ENCODE data around the gene ZSWIM1. TPM values are rescaled to one million over a fixed set of nuclear protein-coding genes. Genes with fewer than 3 reads are reported as not detected.

Gene ZSWIM1
- total and polyA plus RNA-seq, 2 of the 13 experiments (the other 11 are each of a cell fraction or from before 2014, with no cell fraction given): 9.5 to 11.7 TPM

DNA sequence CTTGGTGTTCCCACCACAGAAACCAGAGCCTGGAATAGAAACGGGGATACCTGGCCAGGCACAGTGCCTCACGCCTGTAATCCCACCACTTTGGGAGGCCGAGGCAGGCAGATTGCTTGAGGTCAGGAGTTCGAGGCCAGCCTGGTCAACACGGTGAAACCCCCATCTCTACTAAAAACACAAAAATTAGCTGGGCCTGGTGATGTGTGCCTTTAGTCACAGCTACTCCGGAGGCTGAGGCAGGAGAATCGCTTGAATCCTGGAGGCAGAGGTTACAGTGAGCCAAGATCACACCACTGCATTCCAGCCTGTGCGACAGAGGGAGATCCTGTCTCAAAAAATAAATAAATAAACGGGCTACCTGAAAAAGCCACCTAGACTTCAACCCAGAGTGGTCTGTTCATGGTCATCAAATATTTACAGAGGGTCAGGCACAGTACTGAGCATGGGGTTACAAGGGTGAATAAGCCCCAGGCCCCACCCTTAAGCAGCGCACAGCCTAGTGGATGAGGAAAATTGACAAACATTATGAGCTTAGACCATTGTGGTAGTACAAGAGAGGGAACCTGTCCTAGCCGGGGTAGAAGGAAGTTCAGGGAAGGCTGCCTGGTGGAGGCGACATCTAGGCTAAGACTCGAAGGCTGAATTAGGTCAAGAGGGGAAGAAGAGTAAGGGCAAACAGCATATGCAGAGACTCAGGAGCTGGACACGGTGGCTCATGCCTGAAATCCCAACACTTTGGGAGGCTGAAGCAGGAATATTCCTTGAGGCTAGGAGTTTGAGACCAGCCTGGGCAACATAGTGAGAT lies 46.2 kb downstream of the ZSWIM1 start (continued):
- TF ChIP-seq, protein P1, sequence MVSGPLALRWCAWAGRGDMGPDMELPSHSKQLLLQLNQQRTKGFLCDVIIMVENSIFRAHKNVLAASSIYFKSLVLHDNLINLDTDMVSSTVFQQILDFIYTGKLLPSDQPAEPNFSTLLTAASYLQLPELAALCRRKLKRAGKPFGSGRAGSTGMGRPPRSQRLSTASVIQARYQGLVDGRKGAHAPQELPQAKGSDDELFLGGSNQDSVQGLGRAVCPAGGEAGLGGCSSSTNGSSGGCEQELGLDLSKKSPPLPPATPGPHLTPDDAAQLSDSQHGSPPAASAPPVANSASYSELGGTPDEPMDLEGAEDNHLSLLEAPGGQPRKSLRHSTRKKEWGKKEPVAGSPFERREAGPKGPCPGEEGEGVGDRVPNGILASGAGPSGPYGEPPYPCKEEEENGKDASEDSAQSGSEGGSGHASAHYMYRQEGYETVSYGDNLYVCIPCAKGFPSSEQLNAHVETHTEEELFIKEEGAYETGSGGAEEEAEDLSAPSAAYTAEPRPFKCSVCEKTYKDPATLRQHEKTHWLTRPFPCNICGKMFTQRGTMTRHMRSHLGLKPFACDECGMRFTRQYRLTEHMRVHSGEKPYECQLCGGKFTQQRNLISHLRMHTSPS (CRISPR knock-in tag; IDR thresholded peaks at IDR 0.05; ENCODE audit: low read depth): peak; percentile 52; the same call in 1 of the 2 replicates
- TF ChIP-seq TBX2 (CRISPR knock-in tag; IDR thresholded peaks at IDR 0.05; ENCODE audit: borderline replicate concordance): peak; percentile 95
- no peak for TF ChIP-seq FIP1L1 (IDR thresholded peaks at IDR 0.05; ENCODE audit: borderline replicate concordance, insufficient read depth, low read depth, low read length)
- no peak for TF ChIP-seq NCOA5 (CRISPR knock-in tag; IDR thresholded peaks at IDR 0.05)
- no peak; the same call in 1 of the 2 replicates for TF ChIP-seq KAT7 (CRISPR knock-in tag; IDR thresholded peaks at IDR 0.05; ENCODE audit: borderline replicate concordance)
- no peak for TF ChIP-seq KLF11 (CRISPR knock-in tag; IDR thresholded peaks at IDR 0.05)
- TF ChIP-seq, protein P2, sequence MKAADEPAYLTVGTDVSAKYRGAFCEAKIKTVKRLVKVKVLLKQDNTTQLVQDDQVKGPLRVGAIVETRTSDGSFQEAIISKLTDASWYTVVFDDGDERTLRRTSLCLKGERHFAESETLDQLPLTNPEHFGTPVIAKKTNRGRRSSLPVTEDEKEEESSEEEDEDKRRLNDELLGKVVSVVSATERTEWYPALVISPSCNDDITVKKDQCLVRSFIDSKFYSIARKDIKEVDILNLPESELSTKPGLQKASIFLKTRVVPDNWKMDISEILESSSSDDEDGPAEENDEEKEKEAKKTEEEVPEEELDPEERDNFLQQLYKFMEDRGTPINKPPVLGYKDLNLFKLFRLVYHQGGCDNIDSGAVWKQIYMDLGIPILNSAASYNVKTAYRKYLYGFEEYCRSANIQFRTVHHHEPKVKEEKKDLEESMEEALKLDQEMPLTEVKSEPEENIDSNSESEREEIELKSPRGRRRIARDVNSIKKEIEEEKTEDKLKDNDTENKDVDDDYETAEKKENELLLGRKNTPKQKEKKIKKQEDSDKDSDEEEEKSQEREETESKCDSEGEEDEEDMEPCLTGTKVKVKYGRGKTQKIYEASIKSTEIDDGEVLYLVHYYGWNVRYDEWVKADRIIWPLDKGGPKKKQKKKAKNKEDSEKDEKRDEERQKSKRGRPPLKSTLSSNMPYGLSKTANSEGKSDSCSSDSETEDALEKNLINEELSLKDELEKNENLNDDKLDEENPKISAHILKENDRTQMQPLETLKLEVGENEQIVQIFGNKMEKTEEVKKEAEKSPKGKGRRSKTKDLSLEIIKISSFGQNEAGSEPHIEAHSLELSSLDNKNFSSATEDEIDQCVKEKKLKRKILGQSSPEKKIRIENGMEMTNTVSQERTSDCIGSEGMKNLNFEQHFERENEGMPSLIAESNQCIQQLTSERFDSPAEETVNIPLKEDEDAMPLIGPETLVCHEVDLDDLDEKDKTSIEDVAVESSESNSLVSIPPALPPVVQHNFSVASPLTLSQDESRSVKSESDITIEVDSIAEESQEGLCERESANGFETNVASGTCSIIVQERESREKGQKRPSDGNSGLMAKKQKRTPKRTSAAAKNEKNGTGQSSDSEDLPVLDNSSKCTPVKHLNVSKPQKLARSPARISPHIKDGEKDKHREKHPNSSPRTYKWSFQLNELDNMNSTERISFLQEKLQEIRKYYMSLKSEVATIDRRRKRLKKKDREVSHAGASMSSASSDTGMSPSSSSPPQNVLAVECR (CRISPR knock-in tag; IDR thresholded peaks at IDR 0.05; ENCODE audit: borderline replicate concordance): peak; percentile 46; the same call in 1 of the 2 replicates
- peak; percentile 86 for TF ChIP-seq ZMYM4 (CRISPR knock-in tag; IDR thresholded peaks at IDR 0.05)
- TF ChIP-seq ZNF747 (CRISPR knock-in tag; IDR thresholded peaks at IDR 0.05; ENCODE audit: borderline replicate concordance): peak; percentile 96; the same call in 1 of the 2 replicates
- peak; percentile 63; the same call in 1 of the 2 replicates for TF ChIP-seq ZBTB21 (CRISPR knock-in tag; IDR thresholded peaks at IDR 0.05)
- TF ChIP-seq NR2F1 (CRISPR knock-in tag; IDR thresholded peaks at IDR 0.05): peak; percentile 70 to 86
- peak; percentile 89 for TF ChIP-seq HDAC1 (CRISPR knock-in tag; IDR thresholded peaks at IDR 0.05)
- peak; percentile 70 for TF ChIP-seq ZNF644 (CRISPR knock-in tag; IDR thresholded peaks at IDR 0.05; ENCODE audit: low read depth)
- TF ChIP-seq GABPA (IDR thresholded peaks at IDR 0.05; ENCODE audit: low read depth, low read length): no peak
- TF ChIP-seq GABPA (CRISPR knock-in tag; IDR thresholded peaks at IDR 0.05; ENCODE audit: low read depth): peak; percentile 71
- TF ChIP-seq BORCS8-MEF2B (CRISPR knock-in tag; IDR thresholded peaks at IDR 0.05): peak; percentile 69; the same call in 1 of the 2 replicates
- TF ChIP-seq ZNF691 (CRISPR knock-in tag; IDR thresholded peaks at IDR 0.05; ENCODE audit: borderline replicate concordance, low read depth): peak; percentile 72; the same call in 1 of the 2 replicates
- 0 out of 2 replicates have a peak, but pooled peaks have one; percentile 19 for TF ChIP-seq KDM5A (IDR thresholded peaks at IDR 0.05; ENCODE audit: borderline replicate concordance, low read length)
- peak; percentile 62; the same call in 1 of the 2 replicates for TF ChIP-seq ZC3H13 (CRISPR knock-in tag; IDR thresholded peaks at IDR 0.05)
- peak; percentile 21; the same call in 1 of the 2 replicates for TF ChIP-seq CBX5 (CRISPR knock-in tag; IDR thresholded peaks at IDR 0.05; ENCODE audit: borderline replicate concordance)
- TF ChIP-seq NFYB (CRISPR knock-in tag; IDR thresholded peaks at IDR 0.05): peak; percentile 25; the same call in 1 of the 2 replicates
- peak; percentile 66; the same call in 1 of the 2 replicates for TF ChIP-seq SAFB2 (CRISPR knock-in tag; IDR thresholded peaks at IDR 0.05; ENCODE audit: borderline replicate concordance, low read depth)
- 0 out of 2 replicates have a peak, but pooled peaks have one; percentile 51 for TF ChIP-seq PHF8 (CRISPR knock-in tag; IDR thresholded peaks at IDR 0.05)
